HuH-7.5 (cell line): ENCODE measurements around the gene LASP1.

Source experiments
- DNase-seq: peaks from one replicate; pipeline ENCODE4 v3.0.0; 2011; ENCODE audit warnings: low spot score

Gene LASP1

GRCh38 chr17:38889745-38890409 lies 20.0 kb downstream of the LASP1 start:
- no peak for DNase-seq

GRCh38 chr17:38890410-38890746 lies 20.5 kb downstream of the LASP1 start:
- no peak for DNase-seq

- DNase-seq, result no peak
Measured at GRCh38 chr17:38891441-38891840, 21.6 kb downstream of the LASP1 start.

- no peak for DNase-seq
Measured at GRCh38 chr17:38892083-38892482, 22.2 kb downstream of the LASP1 start.

GRCh38 chr17:38892620-38893019 lies 22.8 kb downstream of the LASP1 start:
- no peak for DNase-seq

GRCh38 chr17:38893113-38893512 lies 23.3 kb downstream of the LASP1 start:
- DNase-seq, result no peak

- no peak for DNase-seq
Measured at GRCh38 chr17:38893607-38894006, 23.7 kb downstream of the LASP1 start.

GRCh38 chr17:38894276-38894675 lies 24.4 kb downstream of the LASP1 start:
- no peak for DNase-seq

- no peak for DNase-seq
Measured at GRCh38 chr17:38896346-38896954, 26.6 kb downstream of the LASP1 start.

GRCh38 chr17:38897176-38897575 lies 27.3 kb downstream of the LASP1 start:
- DNase-seq, result no peak

GRCh38 chr17:38897671-38898290 lies 27.9 kb downstream of the LASP1 start:
- no peak for DNase-seq

GRCh38 chr17:38898291-38898679 lies 28.4 kb downstream of the LASP1 start:
- DNase-seq, result no peak

GRCh38 chr17:38898812-38899348 lies 29.0 kb downstream of the LASP1 start:
- no peak for DNase-seq

GRCh38 chr17:38899421-38899820 lies 29.6 kb downstream of the LASP1 start:
- DNase-seq, result no peak

GRCh38 chr17:38900978-38901656 lies 31.3 kb downstream of the LASP1 start:
- DNase-seq, result peak; percentile 65

GRCh38 chr17:38903404-38903803 lies 33.5 kb downstream of the LASP1 start:
- DNase-seq, result no peak

- no peak for DNase-seq
Measured at GRCh38 chr17:38904892-38905291, 35.0 kb downstream of the LASP1 start.

- no peak for DNase-seq
Measured at GRCh38 chr17:38905375-38905774, 35.5 kb downstream of the LASP1 start.

GRCh38 chr17:38906460-38907228 lies 36.8 kb downstream of the LASP1 start:
- DNase-seq, result no peak

GRCh38 chr17:38907930-38908675 lies 38.2 kb downstream of the LASP1 start:
- DNase-seq, result no peak

- no peak for DNase-seq
Measured at GRCh38 chr17:38908676-38909181, 38.9 kb downstream of the LASP1 start.
